PC-3 (cell line): ENCODE data around the gene CYTH4. TPM values are rescaled to one million over a fixed set of nuclear protein-coding genes. Genes with fewer than 3 reads are reported as not detected.

ENCODE experiments used
- ATAC-seq: fragments of 200-7000 bp; cut with Tn5 transposase; 2 replicates; pipeline ENCODE4 v1.9.1; 2020; ENCODE audit warnings: mild to moderate bottlenecking, moderate library complexity
- BruUV-seq: library from RNA; stranded (reverse); fragments of 400-500 nt; replicated peaks from 2 replicates; lab custom pipeline; 2021; lab: Mats Ljungman, UMichigan
- CTCF ChIA-PET: fragments of 300-600 bp; sonication (Branson Sonifier 250); formaldehyde crosslinking; loops from one replicate; lab custom pipeline; 2022; ENCODE audit warnings: antibody characterized with exemption; lab: Charles Lee
- POLR2A ChIA-PET: fragments of 300-600 bp; sonication (Branson Sonifier 250); formaldehyde crosslinking; loops from one replicate; lab custom pipeline; 2022; ENCODE audit warnings: antibody characterized with exemption; ENCODE audit not compliant: unreplicated experiment; lab: Charles Lee
- DNase-seq: peaks from one replicate; pipeline ENCODE4 v3.0.0-alpha.2; 2015
- H2AFZ ChIP-seq: fragments of 300-600 bp; sonication (generic); 2 replicates; pipeline ENCODE4 v1.6.0; 2016; ENCODE audit warnings: antibody characterized with exemption, low read length
- H3F3A ChIP-seq: fragments of 300-600 bp; sonication (generic); one replicate; pipeline ENCODE4 v1.6.0; 2017; ENCODE audit warnings: antibody characterized with exemption, low read length, control low read depth, mild to moderate bottlenecking; ENCODE audit not compliant: unreplicated experiment
- H3K27ac ChIP-seq: fragments of 300-600 bp; sonication (generic); 2 replicates; pipeline ENCODE4 v1.5.1; 2016; ENCODE audit warnings: mild to moderate bottlenecking, low read length
- H3K27me3 ChIP-seq: fragments of 300-600 bp; sonication (generic); 2 replicates; pipeline ENCODE4 v1.6.1; 2016; ENCODE audit warnings: low read length, mixed read lengths
- H3K36me3 ChIP-seq: fragments of 300-600 bp; sonication (generic); 2 replicates; pipeline ENCODE4 v1.6.1; 2016; ENCODE audit warnings: low read depth, mixed run types, low read length, mixed read lengths
- H3K4me1 ChIP-seq: fragments of 300-600 bp; sonication (generic); 2 replicates; pipeline ENCODE4 v1.5.1; 2016; ENCODE audit warnings: low read length; ENCODE audit not compliant: insufficient read depth
- H3K4me2 ChIP-seq: fragments of 300-600 bp; sonication (generic); 2 replicates; pipeline ENCODE4 v1.6.0; 2016; ENCODE audit warnings: low read length
- H3K4me3 ChIP-seq: fragments of 300-600 bp; sonication (generic); 2 replicates; pipeline ENCODE4 v1.5.1; 2016; ENCODE audit warnings: mild to moderate bottlenecking, low read length, mixed read lengths
- H3K79me2 ChIP-seq: fragments of 300-600 bp; sonication (generic); 2 replicates; pipeline ENCODE4 v1.6.1; 2017; ENCODE audit warnings: low read length, mixed read lengths
- H3K9ac ChIP-seq: fragments of 300-600 bp; sonication (generic); 2 replicates; pipeline ENCODE4 v1.6.0; 2016; ENCODE audit warnings: mild to moderate bottlenecking, low read length
- H3K9me2 ChIP-seq: fragments of 300-600 bp; sonication (generic); replicated peaks from 2 replicates; pipeline ENCODE4 v1.6.1; 2016; ENCODE audit warnings: mixed run types, low read length, mixed read lengths
- H3K9me3 ChIP-seq: fragments of 300-600 bp; sonication (generic); 2 replicates; pipeline ENCODE4 v1.6.1; 2016; ENCODE audit warnings: low read length, mixed read lengths
- H4K20me1 ChIP-seq: fragments of 300-600 bp; sonication (generic); 2 replicates; pipeline ENCODE4 v1.6.1; 2016; ENCODE audit warnings: low read length, mixed read lengths
- CTCF ChIP-seq: fragments of 300-600 bp; sonication (generic); conservative IDR thresholded peaks from 2 replicates; pipeline ENCODE4 v1.5.1; 2017; ENCODE audit warnings: antibody characterized with exemption, low read depth, mild to moderate bottlenecking, low read length
- EZH2 ChIP-seq: fragments of 300-600 bp; sonication (generic); IDR thresholded peaks from one replicate; pipeline ENCODE4 v1.6.1; 2017; ENCODE audit warnings: antibody characterized with exemption, mild to moderate bottlenecking, low read length; ENCODE audit not compliant: unreplicated experiment
- EZH2phosphoT487 ChIP-seq: fragments of 300-600 bp; sonication (generic); IDR thresholded peaks from 2 replicates; pipeline ENCODE4 v1.6.1; 2018; ENCODE audit warnings: mild to moderate bottlenecking, antibody characterized with exemption, low read length, borderline replicate concordance
- intact Hi-C: fragments of 100-400 bp; cut with micrococcal nuclease; formaldehyde crosslinking; loops from 2 replicates; pipeline ENCODE4 v1.9.0; 2023
- total RNA-seq: library from RNA; depleted of rRNA; stranded (reverse); fragments of >200 nt; gene quantifications from 2 replicates; pipeline ENCODE4 v1.2.3, GENCODE V29; 2014

CYTH4 gene
- total RNA-seq, 1 experiment from 2014 or later = 1.9 TPM

GRCh38 chr22:37351232-37351631, 68.9 kb downstream of the CYTH4 start:
- ATAC-seq (no peak), DNase-seq (no peak)
- Histone ChIP-seq H4K20me1 (no peaks in the 10 kb centered on the region), H3K27me3 (no peaks in the 10 kb centered on the region), H3K4me2 (no peak overlapping the region), H3K9me3 (no peaks in the 10 kb centered on the region), H3K36me3 (no peaks in the 10 kb centered on the region), H2AFZ (no peak overlapping the region), H3K4me3 (no peak overlapping the region), H3K9ac (no peak overlapping the region), H3K27ac (no peak overlapping the region), H3K9me2 (no peaks in the 10 kb centered on the region), H3K79me2 (no peaks in the 10 kb centered on the region), H3F3A (no peaks in the 10 kb centered on the region), H3K4me1 (no peaks in the 10 kb centered on the region)
- TF ChIP-seq EZH2phosphoT487 = no peak
- no peak for TF ChIP-seq EZH2
- TF ChIP-seq CTCF = no peak
- CTCF ChIA-PET = no interaction called here
- BruUV-seq = no TSS peak
- intact Hi-C loops = no loop called here
- POLR2A ChIA-PET = no interaction called here

- Histone ChIP-seq H2AFZ (no peak overlapping the region), H3K27ac (no peak overlapping the region), H3K4me2 (no peak overlapping the region), H3K4me3 (no peak overlapping the region), H3F3A (no peaks in the 10 kb centered on the region), H3K79me2 (no peaks in the 10 kb centered on the region), H3K4me1 (no peaks in the 10 kb centered on the region), H4K20me1 (no peaks in the 10 kb centered on the region), H3K9me3 (no peaks in the 10 kb centered on the region), H3K9ac (no peak overlapping the region), H3K9me2 (no peaks in the 10 kb centered on the region), H3K27me3 (no peaks in the 10 kb centered on the region), H3K36me3 (no peaks in the 10 kb centered on the region)
- intact Hi-C loops = no loop called here
- CTCF ChIA-PET = no interaction called here
- POLR2A ChIA-PET = no interaction called here
- no peak for TF ChIP-seq EZH2phosphoT487
- TF ChIP-seq EZH2 = no peak
- no peak for TF ChIP-seq CTCF
- BruUV-seq = no TSS peak
- DNase-seq (no peak), ATAC-seq (no peak)
Measured at GRCh38 chr22:37352481-37352880, 70.2 kb downstream of the CYTH4 start.

GRCh38 chr22:37353839-37354238, 71.5 kb downstream of the CYTH4 start:
- ChIA-PET CTCF (no interaction called here), POLR2A (no interaction called here)
- DNase-seq (no peak), ATAC-seq (no peak)
- Histone ChIP-seq H3K79me2 (no peaks in the 10 kb centered on the region), H3K9me2 (no peaks in the 10 kb centered on the region), H3K9me3 (no peaks in the 10 kb centered on the region), H3K27me3 (no peaks in the 10 kb centered on the region), H2AFZ (no peak overlapping the region), H3K9ac (no peak overlapping the region), H3F3A (no peaks in the 10 kb centered on the region), H3K27ac (no peak overlapping the region), H3K4me1 (no peaks in the 10 kb centered on the region), H3K36me3 (no peaks in the 10 kb centered on the region), H3K4me2 (no peak overlapping the region), H3K4me3 (no peak overlapping the region), H4K20me1 (no peaks in the 10 kb centered on the region)
- intact Hi-C loops = no loop called here
- no peak for TF ChIP-seq EZH2
- no peak for TF ChIP-seq CTCF
- no peak for TF ChIP-seq EZH2phosphoT487
- no TSS peak for BruUV-seq
